MCF 10A (cell line): Measurements from ENCODE around the gene CCDC86. TPM values are rescaled to one million over a fixed set of nuclear protein-coding genes. Genes with fewer than 3 reads are reported as not detected.

Experiments
- BruUV-seq: library from RNA; stranded (reverse); fragments of 400-500 nt; replicated peaks from 2 replicates; lab custom pipeline; 2021; lab: Mats Ljungman, UMichigan
- CTCF ChIA-PET: fragments of 300-600 bp; sonication (Branson Sonifier 250); formaldehyde crosslinking; extraction: SDS; loops from one replicate; lab custom pipeline; 2021; ENCODE audit warnings: antibody characterized with exemption, inconsistent platforms; lab: Yijun Ruan, JAX
- POLR2A ChIA-PET: fragments of 300-600, 350-650 bp; sonication (Branson Sonifier 250); formaldehyde crosslinking; extraction: SDS; loops from one replicate; lab custom pipeline; 2020; ENCODE audit warnings: antibody characterized with exemption, inconsistent platforms; lab: Yijun Ruan, JAX
- DNase-seq: peaks from one replicate; pipeline ENCODE4 v3.0.0-alpha.2; 2018; ENCODE audit not compliant: unreplicated experiment
- H3K27ac Mint-ChIP-seq: one replicate; pipeline ENCODE4 v1.8.0; 2022; ENCODE audit warnings: mild to moderate bottlenecking, low read depth, mixed read lengths; ENCODE audit not compliant: unreplicated experiment
- H3K27me3 Mint-ChIP-seq: one replicate; pipeline ENCODE4 v1.8.0; 2022; ENCODE audit warnings: mixed read lengths; ENCODE audit not compliant: insufficient read depth, unreplicated experiment
- H3K36me3 Mint-ChIP-seq: one replicate; pipeline ENCODE4 v1.8.0; 2022; ENCODE audit warnings: mild to moderate bottlenecking, moderate library complexity, mixed read lengths; ENCODE audit not compliant: insufficient read depth, unreplicated experiment
- H3K4me1 Mint-ChIP-seq: one replicate; pipeline ENCODE4 v1.8.0; 2022; ENCODE audit warnings: mixed read lengths; ENCODE audit not compliant: insufficient read depth, unreplicated experiment
- H3K4me3 Mint-ChIP-seq: one replicate; pipeline ENCODE4 v1.8.0; 2022; ENCODE audit warnings: mild to moderate bottlenecking, moderate library complexity, mixed read lengths; ENCODE audit not compliant: unreplicated experiment
- H3K9me3 Mint-ChIP-seq: one replicate; pipeline ENCODE4 v1.8.0; 2022; ENCODE audit warnings: mixed read lengths; ENCODE audit not compliant: unreplicated experiment
- CTCF ChIP-seq: fragments of 200-600 bp; IDR thresholded peaks from one replicate; pipeline ENCODE4 v1.8.0; 2022; ENCODE audit warnings: antibody characterized with exemption, mild to moderate bottlenecking; ENCODE audit not compliant: unreplicated experiment
- intact Hi-C: fragments of 100-400 bp; cut with micrococcal nuclease; formaldehyde crosslinking; loops from 2 replicates; pipeline ENCODE4 v1.14.1; 2022
- total RNA-seq: library from RNA; stranded (reverse); gene quantifications from 2 replicates; pipeline ENCODE4 v1.2.3, GENCODE V29; 2022

Gene CCDC86
- total RNA-seq, 1 experiment from 2014 or later, result 57.8 TPM

DNA sequence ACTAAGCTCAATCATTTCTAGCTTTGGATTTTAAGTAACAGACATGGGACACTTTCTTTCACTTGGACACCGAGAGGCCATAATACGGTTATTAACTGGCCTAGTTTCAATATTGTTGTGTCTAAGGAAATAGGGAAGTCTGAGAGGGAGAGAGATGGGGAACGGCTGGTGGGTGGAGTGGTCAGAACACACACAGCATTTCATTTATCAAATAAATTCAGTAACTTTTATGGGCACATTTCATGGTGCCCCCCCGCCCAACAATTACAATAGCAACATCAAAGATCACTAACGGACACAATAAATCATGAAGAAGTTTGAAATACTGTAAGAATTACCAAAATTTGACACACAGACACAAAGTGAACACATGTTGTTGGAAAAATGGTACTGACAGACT, 53.8 kb downstream of the CCDC86 start:
- no peak for TF ChIP-seq CTCF
- ChIA-PET POLR2A (interaction anchor here (1.4 to 1.8 kb wide), 3 partner anchors 9 to 116 kb away, joined by 3 to 5 read pairs (median 3); partner anchors contain the start of gene TMEM109), CTCF (interaction anchor here (1.8 to 3.9 kb wide), 3 partner anchors 9 to 234 kb away, joined by 5 to 15 read pairs (median 6); no protein-coding TSS in a partner anchor)
- DNase-seq, result no peak
- no peak overlapping the region for H3K4me3 Mint-ChIP-seq
- no peaks in the 10 kb centered on the region for H3K9me3 Mint-ChIP-seq
- intact Hi-C loops, result no loop called here
- H3K27me3 Mint-ChIP-seq, result no peaks in the 10 kb centered on the region
- H3K27ac Mint-ChIP-seq, result no peak overlapping the region
- H3K36me3 Mint-ChIP-seq, result peaks cover 98% of the 10 kb centered on the region
- no TSS peak for BruUV-seq
- H3K4me1 Mint-ChIP-seq, result no peaks in the 10 kb centered on the region

- Mint-ChIP-seq H3K27me3 (no peaks in the 10 kb centered on the region), H3K36me3 (peaks cover 98% of the 10 kb centered on the region), H3K4me3 (no peak overlapping the region), H3K4me1 (no peaks in the 10 kb centered on the region), H3K9me3 (no peaks in the 10 kb centered on the region), H3K27ac (no peak overlapping the region)
- no peak for DNase-seq
- ChIA-PET CTCF (interaction anchor here (0.6 to 10.1 kb wide), 12 partner anchors 7 to 683 kb away, joined by 3 to 163 read pairs (median 4); no protein-coding TSS in a partner anchor), POLR2A (interaction anchor here (1.2 kb wide), 1 partner anchor 8 kb away, joined by 3 read pairs; the partner anchor contains the start of gene PRPF19)
- no peak for TF ChIP-seq CTCF
- intact Hi-C loops, result no loop called here
- BruUV-seq, result no TSS peak
Observed at GRCh38 chr11:60897496-60897895, 55.6 kb downstream of the CCDC86 start.

GRCh38 chr11:60899046-60899936, 57.4 kb downstream of the CCDC86 start:
- peak; percentile 64 for DNase-seq
- CTCF ChIA-PET, result interaction anchor here (0.6 to 10.1 kb wide), 43 partner anchors 8 to 1987 kb away, joined by 3 to 163 read pairs (median 5); partner anchors contain the start of genes PTGDR2 and TMEM109
- TF ChIP-seq CTCF, result peak; percentile 92
- Mint-ChIP-seq H3K27ac (no peak overlapping the region), H3K9me3 (no peaks in the 10 kb centered on the region), H3K4me1 (peaks cover 5% of the 10 kb centered on the region), H3K4me3 (no peak overlapping the region), H3K36me3 (peaks cover 97% of the 10 kb centered on the region), H3K27me3 (no peaks in the 10 kb centered on the region)
- no TSS peak for BruUV-seq
- intact Hi-C loops, result loop anchor here (1.0 kb wide), 2 partner anchors 68 to 124 kb away; no protein-coding TSS in a partner anchor
- POLR2A ChIA-PET, result interaction anchor here (1.1 to 3.2 kb wide), 5 partner anchors 10 to 68 kb away, joined by 3 to 11 read pairs (median 6); partner anchors contain the start of gene TMEM109

DNA sequence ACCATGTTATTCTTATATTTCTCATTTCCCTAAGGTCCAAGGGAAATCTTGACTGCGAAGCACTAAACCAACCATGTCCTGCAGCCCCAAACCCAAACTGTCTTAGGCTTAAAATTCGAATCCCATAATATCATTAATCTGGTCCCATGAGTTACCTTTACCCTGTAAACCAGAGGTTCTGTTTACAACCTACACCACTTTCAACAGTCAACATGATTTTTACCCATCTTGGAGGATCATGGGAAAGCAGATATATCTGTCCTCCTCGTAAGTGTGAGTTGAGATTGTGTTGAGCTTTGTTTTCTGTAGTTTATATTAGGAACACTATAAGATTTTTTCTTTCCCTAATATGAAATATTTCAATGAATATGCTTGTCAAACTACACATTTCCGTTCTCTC, 58.1 kb downstream of the CCDC86 start:
- no TSS peak for BruUV-seq
- Mint-ChIP-seq H3K27me3 (no peaks in the 10 kb centered on the region), H3K36me3 (peaks cover 91% of the 10 kb centered on the region), H3K4me1 (peaks cover 9% of the 10 kb centered on the region), H3K27ac (no peak overlapping the region), H3K4me3 (no peak overlapping the region), H3K9me3 (no peaks in the 10 kb centered on the region)
- no peak for TF ChIP-seq CTCF
- intact Hi-C loops, result loop anchor here (1.0 kb wide), 2 partner anchors 69 to 125 kb away; no protein-coding TSS in a partner anchor
- DNase-seq, result no peak
- CTCF ChIA-PET, result interaction anchor here (0.6 to 10.1 kb wide), 34 partner anchors 8 to 1986 kb away, joined by 3 to 163 read pairs (median 6); partner anchors contain the start of genes PTGDR2 and TMEM109
- POLR2A ChIA-PET, result interaction anchor here (1.1 to 3.2 kb wide), 5 partner anchors 11 to 69 kb away, joined by 3 to 11 read pairs (median 6); partner anchors contain the start of gene TMEM109
